Fibroblast of peridontal ligament (primary cell): ENCODE measurements around the gene PRKACB.
A peak's percentile ranks its signal among the peaks of the same experiment; 100 is the strongest.

Source experiments
- DNase-seq: peaks from one replicate; pipeline ENCODE4 v3.0.0-alpha.2; 2010; ENCODE audit errors: extremely low read depth

The PRKACB gene

DNA sequence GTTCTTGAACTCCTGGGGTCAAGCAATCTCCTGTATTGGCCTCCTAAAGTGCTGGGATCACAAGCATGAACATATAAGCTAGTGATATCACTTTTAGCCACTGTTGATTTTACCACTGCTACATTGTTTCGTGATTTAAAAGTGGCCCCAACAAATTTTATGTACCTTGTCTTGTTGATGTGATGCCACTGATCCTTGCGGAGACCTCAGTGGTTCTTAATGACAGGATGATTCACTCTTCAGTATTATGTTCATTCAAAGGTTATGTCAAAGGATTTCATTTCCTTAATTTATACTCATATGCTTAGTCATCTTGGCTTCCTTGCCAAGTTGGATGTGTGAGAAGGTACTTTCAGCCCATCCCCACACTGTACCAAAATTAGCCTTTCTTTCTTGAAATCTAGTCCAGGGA lies 12.1 kb downstream of the PRKACB start:
- peak; percentile 87 for DNase-seq

DNA sequence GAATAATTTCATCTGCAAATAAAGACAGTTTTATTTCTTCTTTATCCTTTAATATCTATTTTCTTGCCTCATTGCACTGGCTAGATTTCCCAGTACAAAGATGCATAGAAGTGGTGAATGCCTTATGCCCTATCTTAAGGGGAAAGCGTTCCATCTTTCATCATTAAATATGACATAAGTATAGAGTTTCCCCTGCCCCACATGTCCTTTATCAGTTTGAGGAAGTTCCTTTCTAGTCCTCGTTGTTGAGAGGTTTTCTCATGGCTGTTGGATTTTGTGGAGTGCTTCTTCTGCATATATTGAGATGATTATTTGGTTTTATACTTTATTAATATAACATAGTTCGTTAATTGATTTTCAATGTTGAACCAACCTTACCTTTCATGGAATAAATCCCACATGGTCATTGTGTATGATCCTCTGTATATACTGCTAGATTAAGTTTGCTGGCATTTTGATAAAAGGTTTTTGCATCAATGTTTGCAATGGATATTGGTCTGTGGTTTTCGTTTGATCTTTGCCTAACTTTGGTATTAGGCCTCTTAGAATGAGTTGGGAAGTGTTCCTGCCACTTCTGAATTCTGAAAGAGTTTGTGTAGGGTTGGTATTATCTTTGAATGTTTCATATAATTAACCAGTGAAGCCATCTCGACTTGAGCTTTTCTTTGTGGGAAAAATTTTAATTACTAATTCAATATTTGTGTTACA lies 15.6 kb downstream of the PRKACB start:
- no peak for DNase-seq

DNA sequence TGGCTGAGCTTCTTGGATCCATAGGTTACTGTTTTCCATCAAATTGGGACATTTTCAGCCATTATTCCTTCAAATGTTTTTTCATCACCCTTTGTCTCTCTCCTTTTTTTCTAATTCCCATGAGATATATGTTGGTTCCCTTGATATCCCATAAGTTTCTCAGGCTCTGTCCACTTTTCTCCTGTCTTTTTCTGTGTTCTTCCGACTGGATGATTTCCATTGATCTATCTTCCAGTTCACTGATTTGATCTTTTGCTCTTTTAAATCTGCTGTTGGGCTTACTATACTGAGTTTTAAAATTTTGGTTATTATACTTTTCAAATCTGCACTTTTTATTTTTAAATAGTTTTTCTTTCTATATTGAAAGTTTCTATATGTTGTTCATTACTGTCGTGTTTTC lies 18.2 kb downstream of the PRKACB start:
- DNase-seq = no peak

DNA sequence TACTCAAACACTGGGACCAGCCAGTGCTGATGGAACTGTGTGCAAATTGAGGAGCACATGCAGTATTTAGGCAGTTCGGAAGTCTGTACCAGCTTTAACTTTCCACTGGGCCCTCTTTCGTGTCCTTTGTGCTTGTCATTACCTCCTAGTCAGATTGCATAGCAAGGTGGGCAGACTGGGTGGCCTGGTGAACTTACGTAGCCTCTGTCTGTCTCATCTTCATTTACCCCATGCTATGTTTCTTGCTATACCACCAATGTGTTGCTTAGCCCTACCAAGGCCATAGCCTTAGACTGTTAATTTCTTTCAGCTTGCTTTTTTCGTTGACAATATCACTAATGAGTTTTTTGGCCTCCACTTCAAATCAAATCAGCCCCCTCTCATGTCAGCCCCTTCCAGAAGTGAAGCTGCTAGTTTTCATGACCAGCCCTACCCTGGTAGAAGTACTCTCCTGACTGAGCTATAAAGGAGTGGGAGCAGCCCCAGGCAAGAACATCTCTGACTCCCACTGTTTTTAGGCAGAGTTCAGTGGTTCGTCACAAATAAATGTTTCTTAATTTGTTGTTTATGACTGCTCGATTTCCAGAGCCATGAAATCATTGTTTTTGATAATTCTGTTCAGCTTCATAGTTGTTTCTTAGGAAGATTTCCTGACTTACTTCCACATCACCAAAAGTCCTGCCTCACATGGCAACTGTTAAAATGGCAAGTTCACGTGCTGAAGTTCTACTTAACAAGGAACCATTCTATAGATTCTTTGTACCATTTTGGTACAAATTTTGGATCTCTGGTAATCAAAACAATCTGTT lies 19.3 kb downstream of the PRKACB start:
- peak; percentile 40 for DNase-seq

DNA sequence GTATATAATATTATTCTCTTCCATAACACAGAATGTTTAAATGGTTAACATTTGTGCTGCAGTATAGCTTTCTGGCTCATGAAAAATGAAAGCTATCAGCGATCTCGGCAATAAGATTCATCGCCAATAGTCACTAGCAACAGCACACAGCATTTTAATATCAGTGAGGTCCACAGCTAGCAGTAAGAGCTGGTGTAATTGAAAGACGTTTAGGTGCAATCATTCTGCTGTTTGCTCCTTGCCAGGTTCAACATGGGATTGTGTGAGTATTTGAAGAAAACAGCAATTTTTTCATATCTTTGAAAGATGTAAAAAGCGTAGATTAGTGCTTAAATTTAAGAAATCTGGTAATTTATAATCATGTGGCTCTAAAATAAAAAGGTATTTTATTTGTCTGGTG lies 20.1 kb downstream of the PRKACB start:
- DNase-seq = peak; percentile 59

DNA sequence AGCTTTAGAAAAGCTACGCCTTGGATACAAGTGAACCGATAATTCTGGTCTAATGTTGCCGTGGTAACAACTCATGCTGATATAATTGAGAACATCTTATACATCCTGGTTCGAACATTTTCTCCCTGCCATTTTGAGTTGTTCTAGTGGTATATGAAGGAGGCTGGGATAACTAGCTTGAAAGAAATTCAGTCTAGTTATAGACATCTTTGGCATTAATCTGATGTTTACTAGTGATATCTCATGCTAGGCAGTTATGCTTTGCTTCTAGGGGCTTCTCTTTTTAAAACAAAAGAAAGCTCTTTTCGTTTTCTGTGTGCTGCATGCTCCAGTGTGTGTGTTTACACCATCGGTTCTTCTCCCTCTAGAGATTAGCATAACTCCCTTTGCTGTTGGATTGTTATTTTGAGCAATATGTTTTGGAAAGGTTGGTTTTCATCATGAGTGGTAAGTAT lies 20.5 kb downstream of the PRKACB start:
- DNase-seq = peak; percentile 66

DNA sequence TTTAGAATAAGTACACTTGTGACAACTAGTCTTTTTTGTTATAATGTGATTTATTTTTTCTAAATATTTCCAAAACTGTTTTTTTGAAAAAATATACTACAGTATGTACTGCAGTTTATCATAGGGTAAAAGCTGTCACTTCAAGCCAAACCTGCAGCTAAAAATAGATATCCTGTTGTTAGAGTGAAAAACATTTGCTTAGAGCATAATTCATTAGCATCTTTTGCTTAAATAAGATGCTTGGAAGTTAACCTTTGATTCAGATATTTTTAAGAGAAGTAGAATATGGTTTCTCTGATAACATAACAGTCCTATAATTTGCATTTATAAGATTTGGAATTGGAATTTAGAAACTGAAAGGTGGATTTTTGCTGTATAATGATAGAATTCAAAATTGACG lies 21.5 kb downstream of the PRKACB start:
- no peak for DNase-seq

DNA sequence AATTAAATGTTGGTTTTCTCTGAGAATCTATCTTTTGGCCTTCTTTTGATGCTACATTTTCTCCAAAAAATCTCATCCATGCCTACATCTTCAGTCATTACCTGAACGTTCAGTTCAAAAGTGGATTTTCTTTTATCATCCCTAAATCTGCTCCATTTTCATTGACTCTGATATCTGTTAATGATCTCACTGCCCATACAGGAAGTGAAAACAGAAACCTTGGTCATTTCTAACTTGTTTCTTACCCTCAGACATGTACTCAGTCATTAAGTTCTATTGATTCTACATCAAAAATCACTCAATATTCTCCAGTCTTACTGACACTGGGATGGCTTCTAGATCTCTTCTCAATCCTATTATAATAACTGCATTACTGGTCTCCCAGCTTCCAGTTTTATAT lies 22.7 kb downstream of the PRKACB start:
- DNase-seq = no peak

DNA sequence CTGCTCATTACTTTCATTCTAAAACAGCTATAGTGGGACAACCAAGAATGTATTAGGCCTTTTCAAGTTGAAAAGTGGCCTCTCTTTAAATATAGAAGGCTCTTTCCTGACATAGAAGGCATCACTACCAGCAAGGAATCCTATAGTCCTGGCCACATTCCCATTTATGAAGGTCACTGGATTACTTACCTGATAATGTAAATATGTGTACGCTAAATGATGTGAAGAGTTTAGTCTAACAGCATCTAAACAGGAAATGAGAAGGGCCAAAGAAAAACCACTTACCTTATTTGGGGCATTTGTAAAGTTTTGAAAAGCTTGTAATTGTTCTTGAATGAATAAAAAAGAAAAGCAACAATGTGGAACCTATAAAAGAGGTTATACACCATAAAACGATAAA lies 24.7 kb downstream of the PRKACB start:
- DNase-seq = no peak

DNA sequence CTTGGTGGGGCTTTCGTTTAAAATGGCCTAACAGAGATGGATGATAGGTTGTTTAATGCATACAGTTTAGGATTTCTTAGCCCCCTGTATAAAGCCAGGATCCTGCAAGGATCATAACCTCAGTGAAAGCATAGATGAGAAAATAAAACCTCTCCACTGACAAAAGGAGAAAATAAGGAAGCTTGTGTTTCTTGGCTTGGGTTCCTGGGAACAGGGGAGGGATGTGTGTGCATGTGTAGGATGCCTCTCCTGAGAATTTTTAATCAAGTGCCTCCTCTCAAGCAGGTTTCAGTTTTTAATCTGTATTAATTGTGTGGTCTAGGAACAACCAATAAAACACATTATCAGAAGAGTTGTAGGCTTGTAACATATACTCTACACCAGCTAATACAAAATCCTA lies 26.1 kb downstream of the PRKACB start:
- no peak for DNase-seq

DNA sequence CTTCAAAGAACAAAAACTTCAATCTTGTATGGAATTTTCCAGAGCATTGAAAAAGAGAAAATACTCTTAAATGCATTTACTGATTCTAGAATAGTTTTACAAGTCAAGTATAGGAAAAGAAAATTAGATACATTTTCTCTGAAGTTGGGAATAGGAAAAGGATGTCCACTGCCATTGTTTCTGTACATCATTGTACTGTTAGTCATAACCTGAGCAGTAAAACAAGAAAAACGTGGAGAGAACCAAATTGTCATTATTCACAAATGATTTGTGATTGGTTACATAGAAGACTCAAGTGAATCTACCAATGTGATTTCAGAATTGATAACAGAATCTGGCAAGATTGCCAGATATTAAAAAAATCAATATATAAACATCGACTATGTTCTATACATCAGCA lies 27.4 kb downstream of the PRKACB start:
- DNase-seq = no peak

DNA sequence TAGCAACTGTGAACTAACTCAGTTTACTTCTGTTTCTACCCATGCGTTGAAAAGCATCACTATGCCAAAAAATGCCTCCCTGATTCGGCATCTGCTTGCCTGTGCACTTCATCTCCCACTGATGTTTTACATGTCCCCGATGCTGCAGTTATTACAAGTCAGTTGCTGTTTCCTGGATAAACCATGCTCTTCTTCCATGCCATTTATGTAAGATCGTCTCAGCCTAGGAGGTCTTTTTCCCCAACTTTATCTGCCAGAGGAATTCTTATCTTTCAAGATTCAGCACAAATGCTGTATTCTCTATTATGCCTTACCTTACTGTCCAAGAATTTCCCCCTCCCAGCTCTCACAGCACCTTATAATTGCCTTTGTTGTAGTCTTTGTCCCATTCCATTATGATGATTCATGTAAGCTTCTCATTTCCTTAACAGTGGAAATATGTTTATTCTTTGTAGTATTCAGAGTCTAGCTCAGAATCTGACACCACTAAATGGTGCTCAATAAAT lies 30.0 kb downstream of the PRKACB start:
- DNase-seq = peak; percentile 16

DNA sequence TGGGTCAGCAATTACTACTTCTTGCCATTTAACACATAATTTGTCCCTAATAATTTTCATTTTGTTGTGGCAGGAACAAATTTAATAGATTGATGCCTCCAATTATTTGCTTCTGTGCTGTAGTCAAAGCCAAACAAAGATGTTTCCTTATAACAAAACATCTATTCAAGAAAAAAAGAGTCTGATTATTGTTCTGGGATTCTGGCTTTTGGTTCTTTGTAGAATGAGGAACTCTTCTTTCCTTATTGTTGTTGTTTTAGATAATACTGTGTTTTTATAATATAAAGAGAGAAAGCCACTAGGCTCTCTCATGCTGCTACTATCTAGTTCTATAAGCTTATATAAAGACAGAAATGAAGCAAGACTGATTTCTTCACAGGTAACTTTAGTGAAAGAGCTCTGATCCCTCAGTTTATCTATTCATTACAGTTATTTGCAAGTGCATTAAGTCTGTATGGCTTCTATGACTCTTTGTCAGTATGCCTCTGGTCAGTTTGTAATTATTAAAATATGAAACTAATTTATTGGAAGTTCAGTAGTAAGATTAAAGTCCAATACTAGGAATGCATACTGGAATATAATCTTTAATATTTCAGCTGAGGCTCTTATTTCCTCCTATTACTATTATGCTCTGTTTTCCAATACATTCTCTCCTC lies 37.4 kb downstream of the PRKACB start:
- DNase-seq = no peak

DNA sequence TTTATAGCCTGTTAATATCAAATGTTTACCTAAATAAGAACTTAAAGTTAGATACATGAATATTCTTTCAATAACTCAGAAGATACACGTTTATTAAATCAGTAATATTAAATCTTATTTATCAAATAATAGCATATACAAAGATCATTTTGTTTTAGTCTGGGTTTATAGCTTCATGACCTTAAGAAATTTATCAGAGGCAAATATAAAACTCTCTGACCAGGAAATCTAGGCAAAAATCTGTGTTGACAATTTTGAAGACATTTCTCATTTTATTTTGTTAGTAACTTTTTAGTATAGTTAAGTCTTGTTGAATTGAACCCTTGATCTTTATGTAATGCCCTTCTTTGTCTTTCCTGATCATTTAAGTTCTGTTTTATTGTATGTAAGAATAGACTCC lies 46.4 kb downstream of the PRKACB start:
- DNase-seq = no peak

DNA sequence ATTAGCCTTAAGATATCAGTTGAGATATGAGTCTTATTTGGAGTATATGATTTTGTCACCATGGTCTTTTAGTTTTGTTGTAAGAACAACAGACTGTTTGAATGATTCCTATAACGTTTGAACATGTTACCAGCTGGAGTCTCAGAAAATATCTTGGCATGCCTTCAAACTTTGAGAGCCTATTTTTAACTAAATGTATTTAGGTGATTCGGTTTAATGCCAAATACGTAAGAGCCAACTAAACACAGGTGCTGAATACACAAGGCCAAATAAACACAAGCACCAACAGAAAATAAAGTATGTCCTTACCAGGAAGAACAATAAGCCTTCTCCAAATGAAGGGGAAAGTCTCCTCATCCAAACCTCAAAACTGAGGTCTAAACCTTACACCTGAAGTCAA lies 48.6 kb downstream of the PRKACB start:
- no peak for DNase-seq

DNA sequence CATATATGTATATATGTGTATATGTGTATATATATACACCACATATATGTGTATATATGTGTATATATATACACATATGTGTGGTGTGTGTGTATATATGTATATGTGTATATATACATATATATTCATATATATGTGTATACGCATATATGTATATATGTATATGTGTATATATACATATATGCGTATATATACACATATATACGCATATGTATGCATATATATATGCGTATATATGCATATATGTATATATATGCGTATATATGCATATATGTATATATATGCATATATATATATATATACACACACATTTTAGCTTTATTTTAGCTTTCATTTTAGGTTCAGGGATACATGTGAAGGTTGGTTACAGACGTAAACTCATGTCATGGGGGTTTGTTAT lies 54.8 kb downstream of the PRKACB start:
- DNase-seq = no peak

DNA sequence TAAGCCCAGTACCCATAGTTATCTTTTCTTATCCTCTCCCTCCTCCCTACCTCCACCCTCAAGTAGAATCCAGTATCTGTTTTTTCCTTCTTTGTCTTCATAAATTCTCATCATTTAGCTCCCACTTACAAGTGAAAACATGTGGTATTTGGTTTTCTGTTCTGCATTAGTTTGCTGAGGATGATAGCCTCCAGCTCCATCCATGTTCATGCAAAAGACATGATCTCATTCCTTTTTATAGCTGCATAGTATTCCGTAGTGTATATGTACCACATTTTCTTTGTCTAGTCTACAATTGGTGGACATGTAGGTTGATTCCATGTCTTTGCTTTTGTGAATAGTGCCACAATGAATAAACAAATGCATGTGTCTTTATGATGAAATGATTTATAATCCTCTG lies 55.2 kb downstream of the PRKACB start:
- no peak for DNase-seq

DNA sequence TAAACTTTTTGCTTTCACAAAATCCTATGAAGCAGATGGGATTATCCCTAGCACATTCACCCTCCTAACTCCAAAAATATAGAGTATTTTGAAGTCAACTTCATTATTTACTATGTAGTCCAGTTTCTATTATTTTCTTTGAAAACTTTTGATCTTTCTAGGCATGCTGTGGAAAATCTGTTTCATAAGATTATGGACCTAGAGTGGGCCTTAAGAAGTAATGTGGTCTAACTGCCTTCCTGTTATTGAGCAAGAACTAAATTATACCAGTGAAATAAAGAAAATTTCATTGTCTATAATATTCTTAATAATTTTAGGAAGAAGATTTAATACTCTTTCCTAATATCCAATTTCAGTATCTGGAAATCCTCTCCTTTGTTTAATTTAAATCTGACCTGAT lies 58.1 kb downstream of the PRKACB start:
- DNase-seq = no peak

DNA sequence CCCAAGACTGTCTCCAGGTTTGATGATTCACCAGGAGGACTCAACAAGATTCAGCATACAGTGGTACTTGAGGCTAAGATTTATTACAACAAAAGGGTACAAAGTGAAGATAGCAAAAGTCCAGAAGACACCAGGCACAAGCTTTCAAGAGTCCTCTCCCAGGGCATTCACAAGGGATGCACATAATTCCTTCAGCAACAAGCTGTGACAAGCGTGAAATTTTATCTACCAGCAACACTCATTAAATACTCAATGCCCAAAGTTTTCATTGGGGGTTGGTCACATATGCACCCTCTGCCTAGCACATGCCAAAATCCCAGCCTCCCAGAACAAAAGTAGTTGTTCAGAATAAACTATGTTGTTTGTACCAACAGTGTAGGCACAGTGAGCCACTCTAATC lies 62.3 kb downstream of the PRKACB start:
- no peak for DNase-seq

DNA sequence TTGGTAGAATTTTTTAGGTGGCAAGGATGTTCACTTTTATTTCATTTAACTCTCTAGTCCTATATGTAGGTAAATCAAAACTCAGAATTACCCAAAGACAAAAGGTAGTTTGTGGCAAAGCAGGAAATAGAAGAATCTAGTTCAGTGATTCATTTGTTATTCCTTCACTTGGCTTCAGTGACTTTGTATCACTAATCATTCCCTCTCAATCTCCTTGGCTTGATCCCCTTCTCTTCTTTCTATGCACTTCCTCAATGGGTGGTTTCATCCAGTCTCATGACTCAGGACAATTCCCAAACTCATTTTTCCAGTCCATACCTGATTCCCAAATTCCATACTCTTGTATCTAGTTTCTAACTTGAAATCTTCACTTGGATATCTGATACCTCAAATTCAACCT lies 64.9 kb downstream of the PRKACB start:
- no peak for DNase-seq

DNA sequence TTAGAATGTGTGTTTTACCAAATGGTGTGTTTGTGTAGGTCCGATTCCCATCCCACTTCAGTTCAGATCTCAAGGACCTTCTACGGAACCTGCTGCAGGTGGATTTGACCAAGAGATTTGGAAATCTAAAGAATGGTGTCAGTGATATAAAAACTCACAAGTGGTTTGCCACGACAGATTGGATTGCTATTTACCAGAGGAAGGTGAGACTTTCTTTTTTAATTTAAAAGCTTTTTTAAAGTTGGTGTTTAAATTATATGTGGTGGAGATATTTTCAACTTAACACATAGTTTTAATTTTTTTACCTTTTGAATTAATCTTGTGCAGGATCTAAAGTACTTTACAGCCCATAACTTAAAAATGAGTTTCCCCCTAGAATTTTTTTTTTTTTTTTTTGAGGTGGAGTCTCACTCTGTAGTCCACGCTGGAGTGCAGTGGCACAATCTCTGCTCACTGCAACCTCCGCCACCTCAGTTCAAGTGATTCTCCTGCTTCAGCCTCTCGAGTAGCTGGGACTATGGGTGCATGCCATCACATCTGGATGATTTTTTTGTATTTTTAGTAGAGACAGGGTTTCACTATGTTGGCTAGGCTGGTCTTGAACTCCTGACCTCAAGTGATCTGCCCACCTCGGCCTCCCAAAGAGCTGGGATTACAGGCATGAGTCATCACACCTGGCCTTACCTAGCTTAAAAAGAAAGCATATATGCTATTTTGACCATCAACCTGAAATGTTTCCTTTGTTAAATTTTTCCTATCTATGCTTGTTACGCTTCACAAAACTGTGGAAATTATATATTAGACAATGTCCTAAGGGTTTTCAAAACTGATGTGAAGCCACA lies 70.3 kb downstream of the PRKACB start:
- DNase-seq = no peak

DNA sequence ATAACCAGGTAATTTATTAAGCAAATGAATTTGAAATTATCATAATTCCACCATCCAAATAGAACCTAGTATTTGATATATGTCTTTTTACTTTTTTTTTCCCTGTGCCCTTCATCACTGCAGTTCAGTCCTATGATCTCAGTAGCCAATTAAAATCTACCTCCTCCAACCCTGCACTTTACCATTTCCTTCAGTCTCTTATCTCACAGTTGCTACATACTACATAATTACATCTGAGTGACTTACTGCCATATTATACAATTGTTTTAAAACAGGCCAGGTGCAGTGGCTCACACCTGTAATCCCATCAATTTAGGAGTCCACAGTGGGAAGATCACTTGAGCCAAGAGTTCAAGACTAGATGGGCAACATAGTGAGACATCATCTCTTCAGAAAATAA lies 73.2 kb downstream of the PRKACB start:
- DNase-seq = no peak
